Kidney epithelial cell (primary cell): ENCODE results near the gene RNF208. TPM values are rescaled to one million over a fixed set of nuclear protein-coding genes. Genes with fewer than 3 reads are reported as not detected.

Experiments used
- DNase-seq: peaks from one replicate; pipeline ENCODE4 v3.0.0-alpha.2; 2010; ENCODE audit warnings: low read depth
- H3K27me3 ChIP-seq: 2 replicates; pipeline ENCODE4 v1.6.0; 2011; ENCODE audit warnings: low read length; ENCODE audit not compliant: control insufficient read depth, insufficient read depth
- H3K36me3 ChIP-seq: 2 replicates; pipeline ENCODE4 v1.5.1; 2011; ENCODE audit warnings: low read length; ENCODE audit not compliant: control insufficient read depth, insufficient read depth
- H3K4me3 ChIP-seq: 2 replicates; pipeline ENCODE4 v1.5.1; 2011; ENCODE audit warnings: low read depth, mild to moderate bottlenecking, control low read depth, low read length
- CTCF ChIP-seq: IDR thresholded peaks from 2 replicates; pipeline ENCODE4 v1.5.1; 2011; ENCODE audit warnings: mild to moderate bottlenecking, moderate library complexity, low read length, control low read depth, inconsistent platforms; ENCODE audit not compliant: insufficient read depth, poor library complexity, severe bottlenecking
- total RNA-seq: library from RNA; depleted of rRNA; stranded (reverse); fragments of >200 nt; gene quantifications from 2 replicates; pipeline ENCODE4 v1.2.3, GENCODE V29; 2015

Gene RNF208
- total RNA-seq, 1 donor from 2014 or later, result 4.2 TPM

- TF ChIP-seq CTCF, result no peak
- H3K36me3 ChIP-seq, result no peaks in the 10 kb centered on the region
- no peak overlapping the region for H3K4me3 ChIP-seq
- DNase-seq, result no peak
- peaks cover 69% of the 10 kb centered on the region for H3K27me3 ChIP-seq
Measured at GRCh38 chr9:137172901-137173795, 48.9 kb downstream of the RNF208 start.

DNA sequence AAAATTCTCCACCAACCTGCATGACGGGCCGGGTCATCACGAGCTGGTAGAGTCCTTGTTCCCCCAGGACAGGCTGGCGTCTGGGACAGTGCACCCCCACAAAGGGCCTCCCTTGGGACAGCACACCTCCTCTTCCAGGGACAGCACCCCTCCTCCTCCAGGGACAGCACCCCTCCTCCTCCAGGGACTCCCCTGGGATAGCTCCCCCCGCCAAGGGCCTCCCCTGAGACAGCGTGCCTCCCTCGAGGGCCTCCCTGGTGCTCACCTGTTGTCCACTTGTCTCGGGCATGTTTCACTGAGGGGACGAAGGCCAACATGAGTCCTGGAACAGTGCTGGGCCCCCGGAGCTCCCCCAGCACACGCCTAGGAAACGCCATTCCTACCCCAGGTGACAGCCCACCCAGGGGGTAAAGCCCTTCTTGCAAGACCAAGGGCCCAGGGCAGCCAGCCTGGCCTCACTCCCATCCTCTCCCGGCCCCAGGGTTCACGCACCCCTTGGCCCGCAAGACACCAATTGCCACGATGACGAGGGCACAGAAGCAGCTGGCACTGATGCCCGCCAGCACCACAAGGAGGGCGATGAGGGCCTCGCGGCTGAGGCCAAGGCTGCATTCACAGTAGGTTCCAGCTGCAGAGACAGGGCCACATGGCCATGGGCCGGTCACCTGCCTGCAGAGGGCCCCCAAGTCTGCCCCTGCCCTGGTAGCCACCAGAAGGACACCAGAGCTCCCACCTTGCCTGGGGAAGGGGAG is 50.7 kb downstream of the RNF208 start:
- Histone ChIP-seq H3K27me3 (peaks cover 87% of the 10 kb centered on the region), H3K36me3 (no peaks in the 10 kb centered on the region), H3K4me3 (no peak overlapping the region)
- DNase-seq, result no peak
- TF ChIP-seq CTCF, result no peak

DNA sequence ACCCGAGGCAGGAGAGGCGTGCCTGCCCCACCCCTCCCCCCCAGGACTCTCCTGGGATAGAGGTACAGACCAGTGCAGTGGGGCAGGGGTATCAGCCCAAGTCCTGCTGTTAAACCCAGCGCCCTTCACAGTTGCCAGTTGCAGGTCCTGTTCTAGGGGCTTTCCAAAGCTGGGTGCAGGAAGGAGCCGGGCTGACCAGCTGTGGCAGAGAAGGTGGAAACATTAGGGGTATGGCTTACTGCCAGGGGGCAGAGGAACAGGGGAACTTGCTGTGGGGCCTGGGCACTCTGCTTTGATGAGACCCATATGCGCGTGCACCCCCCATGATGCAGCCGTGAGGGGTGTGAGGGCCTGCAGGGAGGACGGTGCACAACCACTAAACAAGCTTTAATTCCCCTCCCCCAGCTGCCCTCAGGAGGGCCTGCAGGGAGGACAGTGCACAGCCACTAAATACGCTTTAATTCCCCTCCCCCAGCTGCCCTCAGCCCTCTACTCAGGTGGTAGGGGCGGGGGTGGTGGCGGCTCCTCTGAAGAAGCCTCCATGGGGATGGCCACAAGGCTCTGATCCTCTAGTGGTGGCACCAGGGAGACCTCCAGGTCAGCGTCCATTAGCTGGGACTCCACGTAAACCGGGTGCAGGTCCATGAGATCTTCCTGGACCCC is 51.4 kb downstream of the RNF208 start:
- no peak overlapping the region for H3K4me3 ChIP-seq
- TF ChIP-seq CTCF, result no peak
- peaks cover 91% of the 10 kb centered on the region for H3K27me3 ChIP-seq
- no peak for DNase-seq
- no peaks in the 10 kb centered on the region for H3K36me3 ChIP-seq

Other genes with a start within 250 kb of the RNF208 start
- gene PTGDS, start 244.7 kb downstream of the RNF208 start, total RNA-seq, result 2.0 and 3.8 TPM in 2 replicates
- gene LCNL1, start 239.2 kb downstream of the RNF208 start, total RNA-seq, result not detected in 2 replicates
- gene PAXX, start 229.8 kb downstream of the RNF208 start, total RNA-seq, result 42.2 and 46.8 TPM in 2 replicates
- 0.75 TPM in 1 of 2 replicates, not detected in the other for gene CLIC3, start 225.7 kb downstream of the RNF208 start, total RNA-seq
- gene ABCA2, start 194.0 kb downstream of the RNF208 start, total RNA-seq, result 5.3 and 15.4 TPM in 2 replicates
- gene FUT7, start 190.2 kb downstream of the RNF208 start, total RNA-seq, result not detected in 2 replicates
- 58.3 and 76.1 TPM in 2 replicates for gene NPDC1, start 176.1 kb downstream of the RNF208 start, total RNA-seq
- 0.21 TPM in 1 of 2 replicates, not detected in the other for gene ENTPD2, start 168.2 kb downstream of the RNF208 start, total RNA-seq
- 5.3 and 5.8 TPM in 2 replicates for gene SAPCD2, start 151.7 kb downstream of the RNF208 start, total RNA-seq
- gene UAP1L1, start 144.7 kb downstream of the RNF208 start, total RNA-seq, result 9.7 and 11.7 TPM in 2 replicates
- 76.8 and 80.3 TPM in 2 replicates for gene MAN1B1, start 135.3 kb downstream of the RNF208 start, total RNA-seq
- gene DPP7, start 107.5 kb downstream of the RNF208 start, total RNA-seq, result 116 and 137 TPM in 2 replicates
- 0.04 TPM in 1 of 2 replicates, not detected in the other for gene GRIN1, start 83.1 kb downstream of the RNF208 start, total RNA-seq
- not detected in 2 replicates for gene LRRC26, start 52.2 kb downstream of the RNF208 start, total RNA-seq
- gene TMEM210, start 50.2 kb downstream of the RNF208 start, total RNA-seq, result not detected in 2 replicates
- gene ANAPC2, start 33.7 kb downstream of the RNF208 start, total RNA-seq, result 18.8 and 26.1 TPM in 2 replicates
- 91.4 and 95.1 TPM in 2 replicates for gene SSNA1, start 33.6 kb downstream of the RNF208 start, total RNA-seq
- 15.2 and 20.1 TPM in 2 replicates for gene TPRN, start 21.5 kb downstream of the RNF208 start, total RNA-seq
- 39.2 and 40.3 TPM in 2 replicates for gene TMEM203, start 16.6 kb downstream of the RNF208 start, total RNA-seq
- gene NDOR1, start 16.5 kb downstream of the RNF208 start, total RNA-seq, result 19.1 and 28.6 TPM in 2 replicates
- 2.1 and 3.8 TPM in 2 replicates for gene CYSRT1, start 2.9 kb upstream of the RNF208 start, total RNA-seq
- gene RNF224, start 5.3 kb upstream of the RNF208 start, total RNA-seq, result not detected in 2 replicates
- gene SLC34A3, start 8.7 kb upstream of the RNF208 start, total RNA-seq, result 0.25 TPM in 1 of 2 replicates, not detected in the other
- 262 and 275 TPM in 2 replicates for gene TUBB4B, start 19.0 kb upstream of the RNF208 start, total RNA-seq
- not detected in 2 replicates for gene STPG3, start 29.0 kb upstream of the RNF208 start, total RNA-seq
- 47.3 and 67.0 TPM in 2 replicates for gene NELFB, start 33.1 kb upstream of the RNF208 start, total RNA-seq
- gene TOR4A, start 55.5 kb upstream of the RNF208 start, total RNA-seq, result 33.5 and 50.3 TPM in 2 replicates
- 8.4 and 11.4 TPM in 2 replicates for gene NRARP, start 80.0 kb upstream of the RNF208 start, total RNA-seq
- gene EXD3, start 200.9 kb upstream of the RNF208 start, total RNA-seq, result 8.6 and 13.3 TPM in 2 replicates
- 0.84 and 1.8 TPM in 2 replicates for gene NOXA1, start 201.2 kb upstream of the RNF208 start, total RNA-seq
- not detected in 2 replicates for gene ENTPD8, start 219.1 kb upstream of the RNF208 start, total RNA-seq
- 52.5 and 65.5 TPM in 2 replicates for gene NSMF, start 237.1 kb upstream of the RNF208 start, total RNA-seq